ENCODE results near the gene DPP9. TPM values are rescaled to one million over a fixed set of nuclear protein-coding genes. Genes with fewer than 3 reads are reported as not detected.

Gene DPP9
- total and polyA plus RNA-seq, 7 experiments from 2014 or later = 16.4 to 90.7 (median 80.1) TPM

GRCh38 chr19:4639531-4640246 lies 84.0 kb downstream of the DPP9 start:
- H3K36me3 ChIP-seq (ENCODE audit: control insufficient read depth in 2 of 3, insufficient read depth in 3 of 3, low read length in 3 of 3) = peaks cover 0 to 6% (median 0%) of the 10 kb centered on the region in 3 experiments
- peak overlapping the region; percentile 81 for H3K4me3 ChIP-seq (ENCODE audit: low read length)
- ChIA-PET CTCF (interaction anchor here (0.7 kb wide), 1 partner anchor 185 kb away, joined by 3 read pairs; no protein-coding TSS in a partner anchor), POLR2A (interaction anchor here (1.0 to 1.1 kb wide), 2 partner anchors 30 to 33 kb away, joined by 3 to 5 read pairs; partner anchors contain the start of gene MYDGF)
- H3K9me3 ChIP-seq (ENCODE audit: control insufficient read depth in 2 of 3, low read length in 3 of 3) = no peaks in the 10 kb centered on the region
- Mint-ChIP-seq H3K27ac (peak overlapping the region; percentile 52 to 96 (median 88)), H3K27me3 (no peaks in the 10 kb centered on the region), H3K36me3 (peaks cover 0 to 2% (median 0%) of the 10 kb centered on the region in 5 donors), H3K4me1 (peaks cover 15 to 43% (median 29%) of the 10 kb centered on the region in 7 donors), H3K9me3 (no peaks in the 10 kb centered on the region), H3K4me3 (peak overlapping the region; percentile 90 to 99 (median 96))
- ATAC-seq (no peak), DNase-seq (peak in 2 of 9 donors; percentile 29 to 35)
- peaks cover 27 to 32% of the 10 kb centered on the region in 2 donors for H3K4me1 ChIP-seq (ENCODE audit: control insufficient read depth in 2 of 2, insufficient read depth in 2 of 2, low read length in 2 of 2)
- peak overlapping the region; percentile 92 for H3K27ac ChIP-seq (ENCODE audit: low read depth, low read length)
- intact Hi-C loops (cut with micrococcal nuclease) = loop anchor here (1.0 to 5.0 kb wide), 12 partner anchors 31 to 517 kb away; partner anchors contain the start of genes HDGFL2 (in 2 of the 2), MYDGF (in 2 of the 2), ANKRD24 (in 1 of the 2) and CHAF1A (in 1 of the 2)
- H3K27me3 ChIP-seq (ENCODE audit: control insufficient read depth in 2 of 2, insufficient read depth in 2 of 2, low read length in 2 of 2) = no peaks in the 10 kb centered on the region

GRCh38 chr19:4638828-4639530 lies 84.7 kb downstream of the DPP9 start, which contains the start of gene TNFAIP8L1:
TSS of gene TNFAIP8L1 (plus strand) at chr19:4639516. CDS start at chr19:4651870, 12,354 bp downstream.
- no peaks in the 10 kb centered on the region for H3K9me3 Mint-ChIP-seq
- H3K27me3 ChIP-seq (ENCODE audit: control insufficient read depth in 2 of 2, insufficient read depth in 2 of 2, low read length in 2 of 2) = no peaks in the 10 kb centered on the region
- CTCF ChIA-PET = interaction anchor here (1.1 kb wide), 1 partner anchor 63 kb away, joined by 3 read pairs; no protein-coding TSS in a partner anchor
- peaks cover 0 to 2% (median 0%) of the 10 kb centered on the region in 5 donors for H3K36me3 Mint-ChIP-seq
- no peaks in the 10 kb centered on the region for H3K27me3 Mint-ChIP-seq
- H3K4me3 Mint-ChIP-seq = peak within 1 kb of the TSS; percentile 90 to 99 (median 96)
- H3K4me1 ChIP-seq (ENCODE audit: control insufficient read depth in 2 of 2, insufficient read depth in 2 of 2, low read length in 2 of 2) = peaks cover 27 to 32% of the 10 kb centered on the region in 2 donors
- peak; percentile 97 to 100 (median 99) for DNase-seq
- intact Hi-C loops (cut with micrococcal nuclease) = loop anchor here (1.0 to 5.0 kb wide), 12 partner anchors 31 to 517 kb away; partner anchors contain the start of genes HDGFL2 (in 2 of the 2), MYDGF (in 2 of the 2), ANKRD24 (in 1 of the 2) and CHAF1A (in 1 of the 2)
- H3K27ac ChIP-seq (ENCODE audit: low read depth, low read length) = peak within 1 kb of the TSS; percentile 92
- H3K9me3 ChIP-seq (ENCODE audit: control insufficient read depth in 2 of 3, low read length in 3 of 3) = no peaks in the 10 kb centered on the region
- peaks cover 15 to 43% (median 32%) of the 10 kb centered on the region in 7 donors for H3K4me1 Mint-ChIP-seq
- H3K4me3 ChIP-seq (ENCODE audit: low read length) = peak within 1 kb of the TSS; percentile 81
- H3K36me3 ChIP-seq (ENCODE audit: control insufficient read depth in 2 of 3, insufficient read depth in 3 of 3, low read length in 3 of 3) = peaks cover 0 to 6% (median 0%) of the 10 kb centered on the region in 3 experiments
- peak; percentile 97 for ATAC-seq
- peak within 1 kb of the TSS; percentile 92 to 99 (median 97) for H3K27ac Mint-ChIP-seq
- POLR2A ChIA-PET = interaction anchor here (1.6 kb wide), 1 partner anchor 152 kb away, joined by 7 read pairs; no protein-coding TSS in a partner anchor

GRCh38 chr19:4638317-4638716 lies 85.3 kb downstream of the DPP9 start:
- H3K9me3 Mint-ChIP-seq = no peaks in the 10 kb centered on the region
- DNase-seq (no peak), ATAC-seq (no peak)
- no peaks in the 10 kb centered on the region for H3K9me3 ChIP-seq (ENCODE audit: control insufficient read depth in 2 of 3, low read length in 3 of 3)
- ChIA-PET POLR2A (interaction anchor here (0.6 to 1.6 kb wide), 3 partner anchors 43 to 1011 kb away, joined by 6 to 7 read pairs (median 7); no protein-coding TSS in a partner anchor), CTCF (interaction anchor here (1.1 to 2.8 kb wide), 2 partner anchors 62 to 70 kb away, joined by 3 to 40 read pairs; no protein-coding TSS in a partner anchor)
- peaks cover 19 to 45% (median 34%) of the 10 kb centered on the region in 7 donors for H3K4me1 Mint-ChIP-seq
- H3K27ac ChIP-seq (ENCODE audit: low read depth, low read length) = peak overlapping the region; percentile 89
- peaks cover 27 to 32% of the 10 kb centered on the region in 2 donors for H3K4me1 ChIP-seq (ENCODE audit: control insufficient read depth in 2 of 2, insufficient read depth in 2 of 2, low read length in 2 of 2)
- intact Hi-C loops (cut with micrococcal nuclease) = loop anchor here (2.0 to 5.0 kb wide), 6 partner anchors 86 to 516 kb away; partner anchors contain the start of genes ANKRD24 (in 1 of the 2), HDGFL2 (in 1 of the 2), KDM4B (in 1 of the 2) and MAP2K2 (in 1 of the 2)
- no peak overlapping the region for H3K4me3 ChIP-seq (ENCODE audit: low read length)
- peak overlapping the region in 5 of 10 donors; percentile 85 to 92 (median 90) for H3K4me3 Mint-ChIP-seq
- peak overlapping the region in 8 of 9 donors; percentile 94 to 99 (median 97) for H3K27ac Mint-ChIP-seq
- peaks cover 0 to 1% (median 0%) of the 10 kb centered on the region in 5 donors for H3K27me3 Mint-ChIP-seq
- peaks cover 0 to 2% (median 0%) of the 10 kb centered on the region in 5 donors for H3K36me3 Mint-ChIP-seq
- peaks cover 0 to 6% (median 0%) of the 10 kb centered on the region in 3 experiments for H3K36me3 ChIP-seq (ENCODE audit: control insufficient read depth in 2 of 3, insufficient read depth in 3 of 3, low read length in 3 of 3)
- H3K27me3 ChIP-seq (ENCODE audit: control insufficient read depth in 2 of 2, insufficient read depth in 2 of 2, low read length in 2 of 2) = no peaks in the 10 kb centered on the region

DNA sequence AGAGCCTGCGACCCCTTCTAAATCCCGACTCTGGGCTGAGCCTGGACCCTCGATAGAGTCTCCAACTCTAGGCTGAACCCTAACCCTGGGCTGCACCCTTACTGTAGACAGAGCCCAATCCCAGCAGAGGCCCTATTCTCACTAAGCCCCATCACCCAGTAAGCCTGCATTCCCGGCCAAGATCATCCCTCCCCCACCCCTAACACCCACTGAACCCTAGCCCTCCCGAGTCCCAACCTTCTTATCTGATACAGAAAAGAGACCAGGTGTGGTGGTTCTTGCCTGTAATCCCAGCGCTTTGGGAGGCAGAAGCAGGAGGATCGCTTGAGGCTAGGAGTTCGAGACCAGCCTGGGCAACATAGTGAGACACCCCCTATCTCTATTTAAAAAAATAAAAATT lies 86.9 kb downstream of the DPP9 start:
- POLR2A ChIA-PET = interaction anchor here (1.4 kb wide), 1 partner anchor 33 kb away, joined by 4 read pairs; the partner anchor contains the start of gene MYDGF
- Mint-ChIP-seq H3K36me3 (no peaks in the 10 kb centered on the region), H3K27ac (peak overlapping the region in 7 of 9 donors; percentile 29 to 85 (median 59)), H3K4me1 (peaks cover 21 to 44% (median 35%) of the 10 kb centered on the region in 7 donors), H3K9me3 (no peaks in the 10 kb centered on the region), H3K27me3 (peaks cover 0 to 3% (median 0%) of the 10 kb centered on the region in 5 donors), H3K4me3 (peak overlapping the region in 9 of 10 donors; percentile 2 to 71 (median 53))
- CTCF ChIA-PET = interaction anchor here (0.8 to 2.8 kb wide), 11 partner anchors 9 to 80 kb away, joined by 3 to 40 read pairs (median 5); no protein-coding TSS in a partner anchor
- ATAC-seq (no peak), DNase-seq (no peak)
- H3K4me3 ChIP-seq (ENCODE audit: low read length) = peak overlapping the region; percentile 66
- peak overlapping the region; percentile 63 for H3K27ac ChIP-seq (ENCODE audit: low read depth, low read length)
- no peaks in the 10 kb centered on the region for H3K27me3 ChIP-seq (ENCODE audit: control insufficient read depth in 2 of 2, insufficient read depth in 2 of 2, low read length in 2 of 2)
- H3K36me3 ChIP-seq (ENCODE audit: control insufficient read depth in 2 of 3, insufficient read depth in 3 of 3, low read length in 3 of 3) = peaks cover 0 to 6% (median 0%) of the 10 kb centered on the region in 3 experiments
- H3K9me3 ChIP-seq (ENCODE audit: control insufficient read depth in 2 of 3, low read length in 3 of 3) = no peaks in the 10 kb centered on the region
- intact Hi-C loops (cut with micrococcal nuclease) = loop anchor here (1.0 to 5.0 kb wide), 8 partner anchors 47 to 514 kb away; partner anchors contain the start of genes ANKRD24 (in 1 of the 2), HDGFL2 (in 1 of the 2), MAP2K2 (in 1 of the 2) and SIRT6 (in 1 of the 2)
- peaks cover 27 to 32% of the 10 kb centered on the region in 2 donors for H3K4me1 ChIP-seq (ENCODE audit: control insufficient read depth in 2 of 2, insufficient read depth in 2 of 2, low read length in 2 of 2)

DNA sequence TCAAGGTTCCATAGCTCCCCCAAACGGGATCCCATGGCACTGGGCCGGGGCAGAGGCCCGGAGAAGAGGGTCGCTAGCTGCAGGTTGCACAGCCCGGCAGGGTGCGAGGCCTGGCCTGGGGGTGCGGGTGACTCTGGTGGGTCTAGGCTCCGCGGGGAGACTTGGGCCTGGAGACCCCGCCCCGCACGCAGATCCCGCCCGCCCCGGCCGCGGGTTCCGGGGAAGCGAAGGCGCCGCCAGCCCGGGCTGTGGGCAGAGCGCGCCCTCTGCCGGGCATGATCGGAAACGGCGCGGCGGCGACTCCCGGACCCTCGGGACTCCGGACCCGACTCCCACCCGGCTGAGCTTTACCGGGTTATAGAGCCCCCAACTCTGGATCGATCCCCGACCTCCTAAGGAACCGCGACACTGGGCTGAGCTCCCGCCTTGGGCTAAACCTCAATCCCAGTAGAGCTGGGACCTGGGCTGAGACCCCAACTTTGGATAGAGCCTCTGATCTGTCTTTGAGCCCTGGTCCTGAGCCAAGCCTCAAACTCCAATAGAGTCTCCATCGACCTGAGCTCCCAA lies 87.4 kb downstream of the DPP9 start:
- DNase-seq (peak; percentile 55 to 89 (median 73)), ATAC-seq (peak; percentile 13)
- POLR2A ChIA-PET = interaction anchor here (1.4 kb wide), 1 partner anchor 34 kb away, joined by 4 read pairs; the partner anchor contains the start of gene MYDGF
- intact Hi-C loops (cut with micrococcal nuclease) = loop anchor here (1.0 to 5.0 kb wide), 8 partner anchors 47 to 514 kb away; partner anchors contain the start of genes ANKRD24 (in 1 of the 2), HDGFL2 (in 1 of the 2), MAP2K2 (in 1 of the 2) and SIRT6 (in 1 of the 2)
- Mint-ChIP-seq H3K36me3 (no peaks in the 10 kb centered on the region), H3K9me3 (no peaks in the 10 kb centered on the region), H3K4me1 (peaks cover 21 to 39% (median 34%) of the 10 kb centered on the region in 7 donors), H3K27ac (peak overlapping the region in 6 of 9 donors; percentile 29 to 85 (median 66)), H3K4me3 (peak overlapping the region; percentile 36 to 75 (median 60)), H3K27me3 (peaks cover 0 to 3% (median 0%) of the 10 kb centered on the region in 5 donors)
- peak overlapping the region; percentile 63 for H3K27ac ChIP-seq (ENCODE audit: low read depth, low read length)
- CTCF ChIA-PET = interaction anchor here (0.5 to 2.8 kb wide), 14 partner anchors 20 to 712 kb away, joined by 3 to 40 read pairs (median 4); partner anchors contain the start of gene FEM1A
- H3K9me3 ChIP-seq (ENCODE audit: control insufficient read depth in 2 of 3, low read length in 3 of 3) = no peaks in the 10 kb centered on the region
- H3K27me3 ChIP-seq (ENCODE audit: control insufficient read depth in 2 of 2, insufficient read depth in 2 of 2, low read length in 2 of 2) = no peaks in the 10 kb centered on the region
- peak overlapping the region; percentile 66 for H3K4me3 ChIP-seq (ENCODE audit: low read length)
- H3K36me3 ChIP-seq (ENCODE audit: control insufficient read depth in 2 of 3, insufficient read depth in 3 of 3, low read length in 3 of 3) = peaks cover 0 to 6% (median 0%) of the 10 kb centered on the region in 3 experiments
- peaks cover 27 to 29% of the 10 kb centered on the region in 2 donors for H3K4me1 ChIP-seq (ENCODE audit: control insufficient read depth in 2 of 2, insufficient read depth in 2 of 2, low read length in 2 of 2)

All from naive thymus-derived CD4-positive, alpha-beta T cell (primary cell).